GM18873 (cell line): Measurements from ENCODE around the gene C17orf75.

Experiments
- ATAC-seq: cut with Tn5 transposase; IDR thresholded peaks from one replicate; pipeline ENCODE4 v1.9.1; 2021; ENCODE audit warnings: mild to moderate bottlenecking, moderate library complexity, moderate number of reproducible peaks; ENCODE audit not compliant: unreplicated experiment, low FRiP score

C17orf75 gene

DNA sequence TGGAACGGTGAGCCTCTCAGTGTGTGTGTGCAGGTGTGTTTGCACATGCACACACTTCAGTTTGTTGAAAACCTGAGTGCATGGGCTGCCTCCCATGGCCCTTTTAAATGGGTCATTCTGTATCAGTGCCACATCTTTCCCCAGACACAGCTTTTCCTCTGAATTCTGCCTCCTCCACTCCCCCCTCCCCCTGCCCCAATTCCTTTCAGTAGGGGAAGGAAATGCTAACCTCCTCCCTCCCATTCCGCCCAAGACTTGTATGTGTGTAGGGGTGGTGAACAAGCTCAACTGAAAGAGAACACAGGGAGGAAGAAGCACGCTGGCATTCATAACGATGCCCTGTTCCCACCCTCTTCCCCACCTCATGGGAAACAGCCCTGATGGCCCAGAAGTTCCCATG is 34.3 kb downstream of the C17orf75 start:
- ATAC-seq, result no peak

DNA sequence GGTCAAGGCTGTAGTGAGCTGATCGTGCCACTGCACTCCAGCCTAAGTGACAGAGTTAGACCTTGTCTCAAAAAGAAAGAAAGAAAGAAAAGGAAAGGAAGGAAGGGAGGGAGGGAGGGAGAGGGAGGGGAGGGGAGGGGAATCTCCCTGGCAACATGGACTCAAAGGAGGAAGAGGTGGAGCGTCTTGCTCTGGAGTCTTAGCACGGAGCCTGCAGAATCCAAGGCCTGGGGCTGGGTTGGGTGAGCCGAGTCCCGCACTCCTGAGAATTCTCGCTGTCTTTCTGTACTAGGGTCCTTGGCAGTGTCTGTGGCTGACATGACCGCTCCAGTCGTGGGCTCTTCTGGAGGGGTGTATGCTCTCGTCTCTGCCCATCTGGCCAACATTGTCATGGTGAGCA is 36.9 kb downstream of the C17orf75 start:
- no peak for ATAC-seq

DNA sequence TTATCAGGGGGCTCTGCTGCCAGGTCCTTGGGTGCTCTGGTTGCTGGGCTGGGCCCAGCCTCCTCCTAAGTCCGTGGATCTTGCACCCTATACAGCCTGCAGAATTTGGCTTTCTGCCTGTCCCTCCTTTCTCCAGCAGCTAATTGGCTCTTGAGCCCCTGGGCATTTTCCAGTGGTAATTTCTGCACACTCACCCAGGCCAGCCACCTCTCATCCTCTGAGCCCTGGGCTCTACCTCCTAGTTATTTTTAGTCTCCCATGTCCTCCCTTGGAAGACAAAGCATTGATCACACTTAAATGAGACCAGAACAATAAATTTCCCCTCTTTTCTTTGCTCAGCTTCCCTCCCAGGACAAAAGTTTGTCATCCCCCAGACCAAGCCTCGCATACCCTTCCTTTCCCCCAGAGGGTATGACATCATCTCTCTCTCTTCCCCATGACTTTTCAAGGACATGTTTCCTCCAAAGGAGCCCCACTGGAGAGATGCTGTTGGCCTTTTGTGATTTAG is 38.1 kb downstream of the C17orf75 start:
- no peak for ATAC-seq

GRCh38 chr17:32302860-32303649 is 38.9 kb downstream of the C17orf75 start:
- ATAC-seq, result no peak

- no peak for ATAC-seq
Observed at GRCh38 chr17:32302037-32302436, 39.9 kb downstream of the C17orf75 start.

GRCh38 chr17:32299580-32300164 is 42.3 kb downstream of the C17orf75 start:
- no peak for ATAC-seq

DNA sequence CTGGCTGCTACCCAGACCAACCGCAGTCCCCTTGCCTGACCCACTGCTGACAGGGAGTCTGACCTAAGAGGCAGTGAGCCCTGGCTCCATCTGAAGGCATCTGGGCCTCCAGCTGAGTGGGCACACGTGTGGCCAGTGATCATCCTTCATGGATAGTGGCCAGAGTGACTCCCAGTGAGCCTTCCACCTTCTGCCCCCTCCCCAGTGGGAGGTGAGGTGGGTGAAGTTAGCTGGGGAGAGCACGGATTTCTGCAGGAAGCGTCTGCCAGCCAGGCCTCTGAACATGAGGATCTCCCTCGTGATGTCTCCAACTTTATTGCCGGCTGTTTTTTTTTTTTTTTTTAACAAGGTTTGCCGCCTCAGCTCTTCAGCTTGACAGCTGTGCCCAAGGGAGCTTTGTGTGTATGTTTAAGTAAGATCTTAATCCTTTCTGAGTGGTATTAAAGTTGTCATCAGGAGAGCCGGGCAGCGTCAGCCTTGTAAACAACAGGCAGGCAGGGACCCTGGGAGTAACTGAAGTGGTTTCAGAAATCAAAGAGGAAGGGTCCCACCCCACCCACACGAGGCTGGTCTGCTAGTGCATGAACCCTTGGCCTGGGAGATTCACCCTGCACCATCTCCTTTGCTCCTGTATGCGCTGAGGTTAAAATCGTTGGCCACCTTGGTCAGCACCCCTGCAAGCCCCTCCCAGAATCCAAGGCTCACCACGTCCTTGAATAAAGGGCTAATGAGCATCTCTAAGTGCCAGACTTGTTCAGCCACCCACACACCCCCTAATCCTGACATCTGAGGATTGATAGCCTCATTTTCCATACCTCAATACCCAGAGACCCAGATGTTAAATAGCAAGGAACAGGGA is 43.0 kb downstream of the C17orf75 start:
- ATAC-seq, result no peak

- ATAC-seq, result no peak
Observed at GRCh38 chr17:32298298-32298697, 43.7 kb downstream of the C17orf75 start.

DNA sequence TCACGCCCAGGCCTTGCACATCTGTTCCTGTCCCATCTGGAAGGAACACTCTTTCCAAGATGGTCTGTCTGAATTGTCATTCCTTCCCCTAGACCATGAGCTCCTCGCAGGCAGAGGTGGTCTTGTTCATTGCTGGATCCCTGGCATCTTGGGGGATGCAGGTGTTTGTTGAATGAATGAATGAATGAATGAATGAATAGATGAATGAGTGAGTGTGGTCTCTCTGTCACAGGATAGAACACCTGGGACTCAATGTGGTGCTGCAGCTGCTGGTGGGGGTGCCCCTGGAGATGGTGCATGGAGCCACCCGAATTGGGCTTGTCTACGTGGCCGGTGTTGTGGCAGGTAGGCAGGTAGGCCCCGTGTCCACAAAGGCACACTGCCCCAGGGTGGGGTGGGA is 44.1 kb downstream of the C17orf75 start:
- ATAC-seq, result no peak

DNA sequence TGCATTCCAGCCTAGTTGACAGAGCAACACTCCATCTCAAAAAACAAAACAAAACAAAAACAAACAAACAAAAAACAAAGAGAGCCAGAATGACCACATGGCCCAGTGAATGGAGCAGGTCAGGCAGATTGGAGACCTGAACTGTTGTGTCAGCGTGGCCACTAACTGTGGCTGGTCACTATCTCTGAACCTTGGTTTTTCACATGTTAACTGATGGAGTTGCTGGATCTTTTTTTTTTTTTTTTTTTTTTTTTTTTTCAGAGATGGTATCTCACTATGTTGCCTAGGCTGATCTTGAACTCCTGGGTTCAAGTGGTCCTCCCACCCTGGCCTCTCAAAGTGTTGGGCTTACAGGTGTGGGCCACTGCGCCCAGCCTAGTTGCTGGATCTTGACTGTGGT is 44.5 kb downstream of the C17orf75 start:
- ATAC-seq, result no peak

DNA sequence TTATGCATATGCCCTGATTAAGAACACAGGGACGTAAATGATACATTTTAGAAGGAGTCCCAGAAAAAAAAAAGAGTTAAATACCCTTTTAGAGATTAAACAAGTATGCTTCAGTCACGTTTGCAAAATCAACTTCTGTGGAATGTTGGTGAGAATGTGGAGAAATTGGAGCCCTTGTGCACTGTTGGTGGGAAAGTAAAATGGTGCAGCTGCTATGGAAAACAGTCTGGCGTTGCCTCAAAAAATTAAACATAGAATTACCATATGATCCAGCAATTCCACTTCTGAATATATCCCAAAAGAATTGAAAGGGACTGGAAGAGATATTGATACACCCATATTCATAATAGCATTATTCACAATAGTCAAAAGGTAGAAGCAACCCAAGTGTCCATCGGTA is 49.9 kb downstream of the C17orf75 start:
- no peak for ATAC-seq

- no peak for ATAC-seq
Observed at GRCh38 chr17:32289471-32290070, 52.4 kb downstream of the C17orf75 start.

- ATAC-seq, result no peak
Observed at GRCh38 chr17:32288615-32289014, 53.4 kb downstream of the C17orf75 start.

DNA sequence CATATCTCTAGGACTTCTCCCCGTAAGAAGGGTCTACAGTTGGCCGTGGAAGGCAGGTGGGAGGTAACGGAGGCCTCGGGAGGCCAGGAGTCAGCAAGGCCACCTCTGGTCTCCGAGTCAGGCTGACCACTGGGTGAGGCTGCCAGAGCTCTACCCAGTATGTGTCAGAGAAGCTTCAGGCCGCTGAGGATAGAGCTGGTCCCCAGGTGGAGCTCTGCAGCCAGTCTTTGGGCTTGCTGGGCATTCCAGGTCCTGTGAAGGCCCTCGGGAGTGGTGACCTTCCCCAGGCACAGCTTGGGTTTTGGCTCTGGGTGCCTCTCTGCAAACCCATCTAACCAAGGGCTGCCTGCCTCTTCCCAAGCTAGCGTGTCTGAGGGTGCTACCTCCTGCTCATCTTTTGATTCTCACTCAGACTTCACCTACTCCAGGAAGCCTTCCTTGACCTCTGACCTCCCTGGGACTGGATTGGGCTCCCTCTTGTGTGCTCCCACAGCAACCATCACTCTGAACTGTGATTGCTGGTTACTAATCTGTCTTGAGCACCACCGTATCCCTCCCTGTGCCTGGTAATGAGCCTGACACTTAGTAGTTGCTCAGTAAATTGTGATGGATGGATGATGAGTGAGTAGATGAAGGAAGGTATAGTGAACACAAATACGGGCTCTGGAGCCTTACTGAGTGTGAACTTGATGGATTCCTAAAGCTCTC is 54.0 kb downstream of the C17orf75 start:
- no peak for ATAC-seq

- ATAC-seq, result no peak
Observed at GRCh38 chr17:32286518-32286900, 55.5 kb downstream of the C17orf75 start.

GRCh38 chr17:32285746-32286517 is 56.0 kb downstream of the C17orf75 start:
- no peak for ATAC-seq

- no peak for ATAC-seq
Observed at GRCh38 chr17:32285306-32285705, 56.7 kb downstream of the C17orf75 start.

GRCh38 chr17:32283745-32284201 is 58.2 kb downstream of the C17orf75 start:
- no peak for ATAC-seq

DNA sequence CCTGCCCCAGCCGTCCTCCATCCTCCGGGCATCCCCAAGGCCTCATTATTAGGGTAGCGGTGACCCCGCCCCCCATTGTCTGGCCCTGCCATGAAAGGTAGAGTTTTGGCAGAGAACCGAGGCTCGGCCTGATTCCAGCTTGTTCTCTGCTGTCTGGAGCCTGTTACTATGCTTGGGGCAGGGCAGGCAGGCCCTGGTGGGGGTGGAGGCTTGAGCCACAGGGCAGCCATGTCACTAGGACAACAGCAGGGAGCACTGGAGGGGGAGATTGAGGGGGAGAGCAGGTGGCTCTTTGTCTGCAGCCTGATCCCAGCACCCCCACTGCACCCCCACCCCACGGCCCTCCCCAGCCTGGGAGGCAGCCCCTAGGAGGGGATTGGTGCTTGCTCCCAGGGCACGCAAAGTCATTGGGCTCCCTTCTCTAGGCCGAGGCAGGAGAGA is 60.9 kb downstream of the C17orf75 start:
- no peak for ATAC-seq
